GM10847 (cell line): ENCODE results near the gene TWIST2.

ENCODE experiments used
- POLR2A ChIP-seq: IDR thresholded peaks from 2 replicates; pipeline ENCODE4 v1.6.1; 2011; ENCODE audit not compliant: insufficient read length; ENCODE audit errors: extremely low read depth

TWIST2 gene

DNA sequence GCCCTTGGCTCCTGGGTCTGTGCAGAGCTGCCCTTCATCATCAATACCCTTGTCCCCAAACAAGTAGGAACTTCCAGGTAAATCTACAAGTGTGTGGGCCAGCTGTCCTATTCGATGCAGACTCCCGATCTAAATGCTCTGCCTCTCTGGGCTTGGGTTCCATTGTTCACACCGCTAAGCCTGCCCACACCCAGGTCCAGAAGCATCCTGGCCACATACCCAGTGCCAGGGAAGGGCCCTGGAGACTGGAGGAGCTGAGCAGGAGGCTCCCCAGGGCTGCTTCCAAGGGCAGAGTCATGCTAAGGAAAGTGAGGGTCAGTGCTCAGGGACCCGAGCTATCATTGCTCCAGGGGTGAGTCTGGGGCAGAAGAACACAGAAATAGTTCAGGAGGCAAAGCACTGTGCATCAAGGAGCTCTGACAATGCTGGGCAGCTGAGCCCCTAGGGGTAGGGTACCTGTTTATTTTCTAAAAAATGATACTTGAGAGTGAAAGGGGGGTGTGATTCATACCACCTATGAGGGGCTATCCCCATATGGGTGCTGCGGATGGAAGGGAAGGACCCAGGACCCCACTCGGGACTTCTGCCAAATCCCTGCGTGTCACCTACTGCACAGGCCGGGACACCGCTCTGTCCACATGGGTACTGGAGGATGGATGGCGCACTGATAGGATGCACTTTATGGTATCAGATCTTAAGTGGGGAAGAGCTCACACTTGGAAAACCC is 25.8 kb upstream of the TWIST2 start:
- TF ChIP-seq POLR2A = no peak

DNA sequence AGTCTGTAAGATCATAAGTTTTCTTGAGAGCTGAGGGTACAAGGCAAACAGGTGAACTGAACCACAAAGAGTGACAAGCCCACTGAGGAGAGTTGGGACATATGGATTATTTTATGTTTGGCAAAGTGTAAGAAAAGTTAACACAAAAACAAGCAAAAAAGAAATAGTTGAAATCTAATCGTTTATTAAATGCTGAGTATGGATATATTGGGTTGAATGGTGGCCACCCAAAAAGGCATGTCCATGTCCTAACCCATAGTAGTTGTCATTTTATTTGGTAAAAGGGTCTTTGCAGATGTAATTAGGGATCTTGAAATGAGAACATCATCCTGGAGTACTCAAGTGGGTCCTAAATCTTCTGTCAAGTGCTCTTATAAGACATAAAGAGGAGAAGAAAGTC is 24.9 kb upstream of the TWIST2 start:
- TF ChIP-seq POLR2A = no peak

DNA sequence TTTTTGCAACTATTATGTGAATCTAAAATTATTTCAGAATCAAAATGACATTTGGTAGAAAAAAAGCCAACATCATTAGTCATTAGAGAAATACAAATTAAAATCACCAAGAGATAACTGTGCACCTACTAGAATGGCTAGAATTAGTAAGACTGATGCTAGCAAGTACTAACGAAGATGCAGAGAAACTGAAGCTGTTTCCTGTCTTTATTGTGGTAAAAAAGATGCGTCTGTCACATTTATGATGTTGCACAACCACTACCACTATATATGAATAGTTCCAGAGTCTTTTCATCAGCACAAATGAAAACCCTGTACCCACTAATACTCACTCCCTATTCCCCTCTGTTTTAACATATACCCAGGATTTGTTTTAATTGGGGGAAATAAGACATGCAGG is 16.7 kb upstream of the TWIST2 start:
- no peak for TF ChIP-seq POLR2A

DNA sequence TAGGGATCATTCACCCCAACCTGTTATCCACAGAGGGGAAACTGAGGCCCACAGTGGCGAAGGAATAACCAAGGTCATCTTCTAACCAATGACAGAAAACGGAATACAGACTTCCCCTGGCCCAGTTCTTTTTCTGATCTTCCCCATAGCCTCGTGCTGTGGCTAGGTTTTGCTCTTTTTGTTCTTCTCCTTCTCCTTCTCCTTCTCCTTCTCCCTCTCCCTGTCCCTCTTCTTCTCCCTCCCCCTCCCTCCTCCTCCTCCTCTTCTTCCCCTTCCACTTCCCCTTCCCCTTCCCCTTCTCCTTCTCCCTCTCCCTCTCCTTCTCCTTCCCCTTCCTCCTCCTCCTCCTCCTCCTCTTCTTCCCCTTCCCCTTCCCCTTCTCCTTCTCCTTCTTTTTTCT is 12.9 kb upstream of the TWIST2 start:
- TF ChIP-seq POLR2A = no peak

DNA sequence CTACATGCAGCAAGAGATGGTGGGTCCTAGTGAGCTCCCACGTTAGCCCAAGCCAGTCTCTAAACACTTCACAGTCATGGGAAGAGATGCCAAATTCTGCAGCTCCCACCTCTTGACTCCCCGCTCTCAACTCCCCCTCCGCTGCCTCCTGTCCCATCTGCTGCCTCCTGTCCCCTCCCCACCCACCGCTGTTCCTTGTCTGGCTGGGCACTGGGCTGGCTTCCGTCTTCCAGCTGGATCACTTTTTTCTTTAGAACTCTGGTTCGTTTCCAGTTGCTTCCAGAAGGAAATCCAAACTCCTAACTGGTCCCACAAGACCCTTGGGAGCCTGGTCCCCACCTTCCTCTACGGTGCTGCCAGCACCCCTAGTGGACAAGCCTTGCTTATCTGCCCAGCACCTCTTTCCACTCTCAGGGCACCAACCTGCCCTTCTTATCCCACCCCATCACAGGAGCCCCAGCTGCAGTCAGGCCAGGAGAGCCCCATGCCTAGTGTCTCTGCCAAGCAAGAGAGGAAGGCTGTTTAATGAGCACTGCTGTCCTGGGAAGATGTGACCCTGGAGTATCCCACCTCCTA is 12.1 kb upstream of the TWIST2 start:
- TF ChIP-seq POLR2A = no peak

DNA sequence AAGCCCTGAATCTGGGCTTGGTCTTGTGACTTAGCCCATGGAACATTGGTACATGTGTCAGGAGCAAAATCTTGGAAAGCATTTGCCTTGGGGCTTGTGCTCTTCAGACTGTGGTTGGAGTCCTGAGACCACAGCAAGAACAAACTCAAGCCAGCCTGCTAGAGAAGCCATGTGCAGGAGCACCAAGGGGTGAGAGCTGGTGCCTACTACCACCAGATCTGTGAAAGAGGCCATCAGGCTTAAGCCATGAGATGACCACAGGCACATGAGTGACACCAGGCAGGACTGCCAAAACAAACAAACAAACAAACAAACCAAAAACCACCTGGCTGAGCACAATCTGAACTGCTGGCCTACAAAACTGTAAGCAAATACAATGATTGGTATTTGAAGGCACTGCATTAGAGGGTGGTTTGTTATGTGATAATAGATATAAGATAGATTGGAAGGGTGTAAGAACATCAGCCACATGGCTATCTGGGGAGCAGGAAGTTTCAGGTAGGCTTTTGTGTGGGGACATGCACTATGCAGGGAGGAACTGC is 9.0 kb upstream of the TWIST2 start:
- no peak for TF ChIP-seq POLR2A

DNA sequence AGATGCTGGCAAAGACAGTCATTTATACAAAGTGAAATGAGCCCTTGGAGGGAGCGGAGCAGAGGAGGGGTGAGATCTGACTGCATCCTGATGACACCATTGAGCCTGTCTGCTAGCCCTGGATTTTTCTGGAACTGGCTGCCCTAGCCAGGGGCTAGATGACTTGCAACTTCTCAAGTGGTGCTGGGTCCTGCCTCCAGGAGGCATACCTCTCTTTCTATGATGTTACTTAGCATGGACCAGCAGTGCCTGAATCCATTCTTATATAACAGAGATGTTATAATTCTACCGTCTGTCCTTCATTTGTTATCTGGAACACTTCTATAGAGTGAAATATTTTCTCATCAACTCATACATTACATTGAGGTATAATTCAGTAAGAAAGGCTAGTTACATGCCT is 8.5 kb upstream of the TWIST2 start:
- no peak for TF ChIP-seq POLR2A

DNA sequence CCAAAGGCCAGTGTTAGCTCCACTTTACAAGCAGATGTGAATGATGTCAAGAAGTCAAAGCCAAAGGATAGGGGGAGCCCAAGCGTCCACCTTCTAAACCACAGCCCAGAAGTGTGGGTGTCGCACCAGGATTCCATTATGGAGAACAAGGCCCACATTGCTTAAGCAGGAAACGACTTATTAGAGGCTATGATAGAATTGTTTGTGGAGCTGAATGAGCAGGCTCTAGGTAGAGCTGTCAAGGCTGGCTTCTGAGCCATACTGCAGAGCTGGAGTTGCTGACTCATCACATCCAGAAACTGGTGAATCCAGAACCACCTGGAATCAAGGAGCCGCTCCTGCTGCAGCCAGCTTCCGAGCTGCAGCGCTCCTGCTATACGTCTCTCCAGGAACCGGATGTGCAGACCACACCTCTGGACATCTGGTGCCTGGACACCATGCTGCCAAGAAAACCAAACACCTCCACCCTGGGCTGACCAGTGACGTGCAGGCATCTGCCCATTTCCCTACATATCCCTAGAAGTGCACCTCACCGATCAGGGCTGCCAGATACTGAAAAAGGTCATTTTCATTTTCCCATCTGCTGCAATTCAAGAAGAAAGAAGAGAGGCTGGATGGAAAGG is 6.2 kb upstream of the TWIST2 start:
- TF ChIP-seq POLR2A = no peak

DNA sequence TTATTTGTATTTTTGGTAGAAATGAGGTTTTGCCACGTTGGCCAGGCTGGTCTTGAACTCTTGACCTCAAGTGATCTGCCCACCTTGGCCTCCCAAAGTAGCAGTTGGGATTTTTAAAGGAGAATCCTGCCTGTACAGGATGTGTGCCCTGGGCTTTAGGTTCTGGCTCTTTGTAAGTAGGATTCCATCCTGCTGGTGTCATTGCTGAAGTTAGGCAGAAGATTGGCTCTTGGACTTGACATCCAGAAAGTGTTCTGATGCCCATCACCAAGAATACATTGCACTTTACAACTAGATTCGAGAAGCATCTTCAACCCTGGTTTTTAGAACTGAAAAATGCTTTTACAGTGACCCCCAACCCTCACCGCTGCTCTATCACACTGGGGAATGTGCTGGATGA is 4.4 kb upstream of the TWIST2 start:
- no peak for TF ChIP-seq POLR2A

DNA sequence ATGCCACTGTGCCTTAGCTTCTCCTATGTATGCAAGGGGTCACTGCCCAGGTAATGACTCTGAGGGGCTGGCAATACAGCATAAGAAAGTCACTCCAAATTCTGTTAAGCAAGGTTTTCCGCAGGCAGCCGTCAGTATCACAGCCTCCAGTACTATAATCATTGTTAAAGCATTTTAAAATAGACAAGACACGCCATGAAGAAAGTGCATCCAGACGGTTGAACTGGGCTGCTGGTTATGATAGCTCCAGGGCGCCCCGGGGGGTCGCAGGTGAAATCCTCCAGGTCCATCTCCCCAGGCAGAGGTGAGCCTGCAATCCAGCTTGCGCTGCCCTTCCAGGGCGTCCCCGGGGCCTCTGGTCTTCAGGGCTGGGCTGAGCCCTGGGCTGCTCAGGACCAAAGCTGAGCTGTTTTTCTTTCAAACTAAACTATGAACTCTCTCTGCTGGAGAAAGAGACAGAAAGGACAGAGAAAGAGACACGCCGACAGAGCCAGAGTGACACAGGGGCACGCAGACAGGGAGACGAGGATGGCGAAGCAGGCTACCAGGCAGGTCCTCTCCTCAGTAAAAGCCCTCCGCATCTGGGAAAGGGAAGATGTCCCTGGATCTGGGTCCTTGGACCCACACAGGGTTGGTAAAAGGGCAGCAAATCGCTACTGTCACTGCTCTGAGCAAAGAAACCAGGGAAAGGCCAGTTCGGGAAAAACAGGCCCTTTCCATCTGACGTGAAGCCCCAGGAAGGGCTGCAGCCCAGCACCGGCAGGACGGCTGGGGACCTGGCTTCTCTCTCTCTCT is 2.1 kb upstream of the TWIST2 start:
- TF ChIP-seq POLR2A = no peak

DNA sequence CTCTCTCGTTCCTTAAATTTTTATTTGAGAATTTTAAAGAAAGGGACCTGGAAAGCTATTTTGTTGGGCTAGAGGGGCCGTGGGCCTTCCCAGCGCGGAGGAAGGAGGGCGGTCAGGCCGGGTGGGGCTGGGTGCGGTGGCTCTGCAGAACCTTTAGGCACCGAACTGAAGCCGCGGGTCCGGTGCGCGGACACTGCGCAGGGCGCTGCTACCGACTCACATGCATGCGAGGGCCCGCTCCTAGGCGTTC is 1.6 kb upstream of the TWIST2 start:
- no peak for TF ChIP-seq POLR2A

DNA sequence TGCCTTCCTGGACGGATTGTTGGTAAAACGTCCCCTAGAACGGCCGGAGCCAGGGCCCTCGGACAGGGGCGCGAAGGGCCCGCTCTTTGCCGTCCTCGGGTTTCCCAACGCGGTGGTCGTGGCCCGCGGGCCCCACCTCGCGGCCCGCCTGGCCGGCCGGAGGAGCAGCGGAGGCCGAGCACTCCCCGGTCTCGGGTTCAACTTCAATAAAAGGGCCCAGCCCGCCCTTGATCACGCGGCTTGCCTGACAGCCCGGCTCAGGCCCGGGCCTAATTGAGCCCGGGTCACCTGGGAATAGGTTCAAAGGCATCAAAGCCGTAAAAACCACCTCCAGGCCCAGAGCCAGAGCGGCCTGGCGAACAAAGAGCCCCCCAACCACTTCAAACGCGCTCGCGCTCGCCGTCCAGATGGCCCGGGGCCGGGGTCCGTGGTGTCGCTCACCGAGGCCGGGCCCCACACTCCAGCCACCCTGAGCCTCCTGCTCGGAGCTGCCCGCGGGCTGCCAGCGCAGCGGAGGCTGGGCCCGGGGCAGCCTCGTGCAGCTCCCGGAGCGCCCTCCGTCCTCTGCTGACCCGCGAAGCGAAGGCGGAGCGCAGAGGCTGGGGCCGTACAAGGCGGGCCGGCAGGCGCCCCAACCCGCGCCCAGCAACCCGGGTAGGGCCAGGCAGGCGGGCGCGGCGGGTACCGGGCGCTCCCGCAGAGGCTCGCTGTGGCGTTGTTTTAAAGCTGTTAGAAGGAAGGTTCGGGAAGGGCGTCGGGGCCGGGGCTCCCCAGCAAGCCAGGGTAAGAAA is 1.1 kb upstream of the TWIST2 start:
- TF ChIP-seq POLR2A = no peak

DNA sequence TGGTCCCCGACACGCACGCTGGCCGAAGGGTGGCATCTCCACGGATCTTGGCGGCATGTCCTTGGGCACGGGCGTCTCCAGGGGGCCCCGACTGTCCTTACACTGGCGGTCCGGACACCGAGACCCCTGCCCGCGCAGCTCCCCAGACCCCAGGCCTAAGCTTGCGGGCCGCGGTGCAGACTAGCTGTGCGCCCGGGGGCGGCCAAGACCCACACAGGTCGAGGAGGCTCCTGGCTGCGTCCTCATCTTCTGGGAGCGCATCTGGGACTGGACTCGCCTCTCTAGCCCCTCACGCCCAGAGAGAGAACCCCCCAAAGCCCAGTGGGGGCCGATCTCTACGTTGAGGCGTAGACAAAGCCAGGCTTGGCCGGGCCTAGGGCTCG is 475 bp upstream of the TWIST2 start:
- TF ChIP-seq POLR2A = no peak

DNA sequence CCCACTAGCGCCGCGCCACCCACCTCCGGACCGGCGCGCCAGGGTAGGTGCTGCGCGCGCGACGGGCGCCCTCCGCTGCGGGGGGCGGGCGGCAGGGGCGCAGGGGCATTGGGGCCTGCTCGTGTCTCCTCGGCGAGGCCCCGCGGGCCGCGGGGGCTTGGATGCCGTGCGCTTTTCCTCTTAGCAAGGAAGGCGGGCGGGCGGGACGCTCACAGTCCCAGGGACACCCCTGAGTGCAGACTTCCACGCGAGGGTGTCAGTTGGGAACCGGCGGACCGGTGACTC is 748 bp downstream of the TWIST2 start:
- TF ChIP-seq POLR2A = no peak

DNA sequence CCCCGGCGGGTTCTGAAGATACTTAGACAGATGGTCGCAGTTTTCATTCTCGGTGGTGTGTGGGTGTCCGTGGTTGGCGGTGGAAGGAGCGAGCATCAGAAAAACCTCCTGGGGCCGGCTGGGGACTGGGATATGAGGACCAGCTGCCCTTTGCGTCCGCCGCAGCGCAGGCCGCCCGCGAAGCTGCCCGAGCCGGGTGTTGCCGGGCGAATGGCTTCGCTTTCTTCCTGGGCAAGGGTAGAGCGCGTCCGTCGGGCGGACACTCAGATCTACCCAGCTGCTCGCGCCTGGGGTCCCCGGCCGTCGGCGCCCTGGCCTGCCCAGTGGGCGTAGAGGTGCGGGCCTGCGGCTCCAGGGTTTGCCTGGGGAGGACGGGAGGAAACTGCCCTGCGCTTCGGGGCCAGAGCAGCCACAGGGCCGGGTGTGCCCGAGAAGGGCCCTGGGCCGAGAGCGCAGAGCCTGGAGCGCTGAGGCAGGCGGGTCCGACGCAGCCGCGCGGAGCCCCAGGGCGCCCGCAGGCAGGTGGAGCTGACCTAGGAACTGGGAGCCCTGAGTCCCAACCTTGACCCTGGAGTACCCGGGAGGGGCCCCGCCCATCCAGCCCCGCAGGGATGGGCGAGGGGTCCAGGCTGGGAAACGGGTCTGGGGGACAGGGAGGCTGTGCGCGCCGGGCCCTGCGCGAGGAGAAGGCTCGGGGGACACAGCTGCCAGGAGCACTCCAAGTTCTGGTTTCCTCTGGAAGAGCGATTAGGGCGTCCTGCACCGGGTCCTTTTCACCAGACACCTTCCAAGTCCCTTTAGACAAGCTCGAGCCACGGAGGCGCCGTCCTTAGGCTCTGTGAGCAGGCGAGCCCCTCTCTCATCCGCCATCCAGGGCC is 1.3 kb downstream of the TWIST2 start:
- no peak for TF ChIP-seq POLR2A

DNA sequence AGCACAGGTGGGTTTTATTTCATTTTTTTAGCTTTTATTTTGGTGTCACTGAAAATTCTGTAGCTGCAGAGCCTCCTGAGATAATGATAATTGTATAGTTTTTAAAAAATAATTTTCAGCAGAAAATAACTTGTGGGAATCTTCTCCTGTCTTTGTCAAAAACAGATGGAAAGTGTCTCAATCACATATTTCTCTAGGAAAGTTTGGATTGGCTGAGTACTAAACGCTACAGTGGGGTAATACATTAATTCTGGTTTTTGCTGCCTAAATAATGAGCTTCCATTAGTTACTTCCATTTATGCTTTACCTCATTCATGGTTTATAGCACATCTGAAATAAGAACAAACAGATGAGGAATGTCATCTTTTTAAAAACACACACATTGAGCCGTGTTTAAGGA is 2.2 kb downstream of the TWIST2 start:
- TF ChIP-seq POLR2A = no peak
